GM19455 (cell line): ENCODE measurements around the gene PLXDC2.

Experiments used
- ATAC-seq: cut with Tn5 transposase; IDR thresholded peaks from one replicate; pipeline ENCODE4 v1.9.1; 2021; ENCODE audit not compliant: unreplicated experiment

Gene PLXDC2

DNA sequence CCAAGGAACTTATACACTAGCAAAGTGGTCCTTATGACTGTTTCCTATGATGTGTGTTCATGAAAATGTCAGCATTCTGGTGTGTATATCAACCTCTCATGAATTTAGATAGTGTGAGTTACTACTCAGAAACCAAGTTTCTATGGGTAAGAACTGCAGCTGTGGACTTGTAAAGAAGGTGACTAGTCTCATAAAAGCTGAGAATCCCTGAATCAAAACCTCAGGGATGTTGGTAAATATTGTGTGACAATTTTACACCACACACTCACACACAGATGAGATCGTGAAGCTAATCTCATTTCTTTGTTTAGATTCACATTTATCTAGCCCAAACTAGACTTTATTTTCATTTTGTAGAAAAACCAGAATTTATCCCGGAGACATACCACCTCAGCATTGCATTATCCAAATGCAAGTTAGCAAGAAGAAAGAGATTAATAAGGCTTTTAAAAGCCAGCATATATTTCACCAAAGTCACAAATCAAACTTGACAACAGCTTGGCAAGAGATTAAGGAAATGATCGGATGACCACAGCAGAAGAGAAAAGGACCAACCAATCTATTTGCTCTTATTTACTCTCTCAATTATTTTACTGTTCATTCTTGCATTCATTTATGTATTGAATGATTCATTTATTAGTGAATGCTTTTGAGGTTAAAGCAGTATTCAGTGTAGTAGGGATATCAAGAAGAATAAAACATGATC lies 92.9 kb downstream of the PLXDC2 start:
- no peak for ATAC-seq

DNA sequence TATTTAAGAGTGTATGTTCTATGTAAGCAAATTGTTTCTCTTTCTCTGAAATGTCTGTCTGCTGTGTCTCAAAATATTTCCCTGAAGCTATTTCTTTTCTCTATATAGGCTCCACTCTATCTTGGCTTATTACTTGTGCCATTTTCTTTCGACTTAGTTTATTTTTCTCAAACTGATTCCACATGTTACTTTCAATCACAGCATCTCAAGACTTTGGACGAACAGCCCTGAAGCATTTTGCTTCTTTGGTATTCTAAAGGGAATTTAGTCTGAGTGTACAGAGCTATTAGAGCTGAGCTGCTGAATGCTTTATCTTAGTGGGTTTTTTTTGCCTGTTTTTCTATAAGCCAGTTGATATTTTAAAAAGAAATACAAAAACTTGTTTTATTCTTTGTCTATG lies 95.7 kb downstream of the PLXDC2 start:
- no peak for ATAC-seq

DNA sequence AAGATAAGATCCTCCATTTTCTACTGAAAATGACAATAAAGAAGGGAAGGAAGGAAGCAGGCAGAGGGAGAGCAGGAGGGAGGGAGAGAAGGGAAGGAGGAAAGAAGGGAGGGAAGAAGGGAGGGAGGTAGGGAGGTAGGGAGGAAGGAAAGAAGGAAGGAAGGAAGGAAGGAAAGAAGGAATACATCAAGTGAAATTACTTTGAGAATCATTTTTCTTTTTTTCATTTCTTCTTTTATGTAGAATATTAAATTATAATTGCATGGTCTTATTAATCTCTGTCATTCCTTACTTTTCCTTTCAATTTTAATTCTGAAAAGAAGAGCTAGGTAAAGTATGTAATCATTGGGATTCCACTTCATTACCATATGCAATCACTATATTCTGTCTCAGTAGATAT lies 97.8 kb downstream of the PLXDC2 start:
- ATAC-seq = no peak

DNA sequence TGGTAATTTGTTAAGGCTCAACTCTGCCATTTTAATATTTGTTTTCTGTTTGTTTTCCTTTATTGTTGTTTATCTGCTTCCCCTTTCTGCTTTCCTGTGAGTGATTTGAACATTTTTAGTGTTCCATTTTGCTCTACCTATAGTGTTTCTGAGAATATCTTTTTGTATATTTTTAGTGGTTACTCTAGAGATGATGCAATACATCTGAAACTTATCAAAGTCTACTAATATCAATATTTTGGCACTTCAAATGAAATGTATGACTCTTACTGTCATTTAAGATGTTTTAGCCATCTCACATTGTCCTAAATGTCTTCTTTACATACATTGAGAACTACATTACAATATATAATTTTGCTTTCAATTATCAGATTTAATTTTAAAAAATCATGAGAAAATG lies 98.9 kb downstream of the PLXDC2 start:
- ATAC-seq = no peak

DNA sequence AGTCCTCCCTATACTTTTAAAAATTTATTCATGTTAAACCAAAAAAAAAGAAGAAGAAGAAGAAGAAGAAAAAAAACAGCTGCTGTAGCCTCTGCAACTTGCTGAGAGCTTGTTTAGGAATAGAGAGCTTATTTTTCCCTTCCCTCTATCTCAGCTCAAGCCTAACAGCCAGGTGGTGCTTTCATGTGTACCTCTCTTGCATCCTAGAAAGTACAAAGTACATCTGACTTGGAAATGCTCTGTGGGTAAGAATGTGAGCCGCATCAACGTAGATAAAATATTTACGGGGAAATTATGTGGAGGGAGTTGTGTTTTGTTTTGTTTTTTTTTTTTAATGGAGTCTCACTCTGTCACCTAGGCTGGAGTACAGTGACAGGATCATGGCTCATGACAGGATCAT lies 99.6 kb downstream of the PLXDC2 start:
- ATAC-seq = no peak

DNA sequence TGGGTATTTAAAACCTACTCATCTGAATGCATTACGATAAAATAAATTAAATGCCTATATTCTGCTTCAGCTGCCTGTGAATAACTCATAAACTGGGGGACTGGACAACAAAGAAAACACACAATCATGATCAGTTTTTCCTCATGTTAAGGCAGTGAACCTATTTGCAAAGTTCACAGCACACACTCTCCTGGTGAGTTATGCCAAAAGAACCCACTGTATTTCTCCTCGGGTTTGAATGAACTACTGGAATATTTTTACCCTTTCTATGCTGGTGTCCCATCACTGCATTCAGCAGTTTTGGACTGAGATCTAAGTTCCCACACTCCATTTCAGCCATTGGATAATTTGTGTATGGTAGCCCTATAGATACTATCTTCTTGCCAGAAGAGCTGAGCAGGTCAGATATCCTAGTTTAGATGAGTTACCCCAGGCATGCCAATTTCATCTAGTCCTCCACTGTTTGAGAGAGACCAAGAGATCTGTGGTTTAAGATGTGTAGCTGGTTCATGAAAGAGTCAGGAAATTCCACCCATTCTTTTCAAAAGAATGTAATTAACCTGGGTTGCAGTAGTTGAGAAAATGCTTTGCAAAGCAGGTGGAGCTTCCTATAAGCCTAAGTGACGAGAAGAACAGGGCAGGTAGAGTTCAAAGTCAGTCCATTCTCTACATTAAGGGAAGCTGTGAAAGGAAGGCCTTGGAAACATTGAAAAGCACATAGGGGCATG lies 101.7 kb downstream of the PLXDC2 start:
- ATAC-seq = no peak

DNA sequence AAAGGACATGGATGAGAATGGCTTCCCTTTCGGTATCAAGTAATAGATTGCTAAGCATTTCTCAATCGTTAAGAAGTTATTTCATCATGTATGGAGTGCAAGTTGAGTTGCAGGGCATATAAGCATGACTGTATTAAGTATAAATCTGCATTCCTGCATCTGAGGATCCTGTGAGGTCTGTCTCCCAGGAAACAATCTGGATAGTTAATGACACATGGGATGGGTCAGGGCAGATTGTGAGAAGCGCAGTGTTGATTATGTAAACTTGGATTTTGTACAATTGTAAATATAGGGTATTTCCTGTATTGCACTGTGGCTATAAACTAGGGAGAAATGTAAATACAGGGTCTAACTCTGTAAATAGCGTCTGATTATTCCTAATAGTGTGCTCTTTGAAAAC lies 102.6 kb downstream of the PLXDC2 start:
- no peak for ATAC-seq

DNA sequence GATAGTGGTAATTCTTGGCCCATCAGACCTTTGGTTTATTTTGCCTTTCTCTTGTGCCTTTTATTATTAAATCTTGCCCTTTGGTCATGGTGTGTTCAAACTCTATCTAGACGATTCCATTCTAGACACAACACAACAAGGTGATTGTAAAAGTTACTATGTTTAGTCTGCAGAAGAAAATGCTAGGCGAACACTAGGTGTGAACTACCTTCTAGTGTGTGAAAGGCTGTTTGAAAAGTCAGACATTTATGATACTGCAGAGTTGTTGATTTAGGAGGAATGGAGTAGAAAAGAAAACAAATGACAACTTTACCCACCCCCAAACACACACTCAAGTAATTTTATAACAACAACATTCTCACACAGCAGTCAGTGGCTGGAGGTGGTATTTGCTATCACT lies 103.4 kb downstream of the PLXDC2 start:
- ATAC-seq = no peak

DNA sequence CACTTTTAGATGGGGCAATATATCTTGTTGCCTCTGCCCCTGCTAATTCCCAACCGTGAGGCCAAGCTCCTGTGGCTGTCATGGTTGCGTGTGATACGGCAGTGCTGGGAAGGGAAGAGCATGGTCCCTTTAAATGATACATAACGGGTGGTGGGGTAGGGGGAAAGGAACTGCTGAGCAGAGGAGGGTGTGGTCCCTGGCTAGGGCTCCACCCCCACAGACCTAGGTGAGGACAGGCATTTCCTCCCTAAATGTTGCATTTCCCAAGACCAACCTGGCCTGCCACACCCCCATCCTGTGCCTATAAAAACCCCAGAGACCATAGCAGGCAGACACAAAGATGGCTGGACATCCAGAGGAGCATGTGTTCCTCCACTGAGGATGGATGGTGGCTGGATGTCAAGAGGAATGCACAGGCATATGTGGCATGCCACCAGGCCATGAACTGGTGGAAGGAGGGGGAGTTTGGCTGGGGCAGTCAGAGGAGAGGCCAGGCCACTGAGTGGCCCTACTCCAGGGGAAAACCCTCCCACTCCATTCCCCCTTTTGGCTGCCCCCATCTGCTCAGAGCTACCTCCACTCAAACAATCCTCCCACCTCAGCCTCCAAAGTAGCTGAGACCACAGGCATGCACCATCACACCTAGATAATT lies 104.0 kb downstream of the PLXDC2 start:
- ATAC-seq = no peak

DNA sequence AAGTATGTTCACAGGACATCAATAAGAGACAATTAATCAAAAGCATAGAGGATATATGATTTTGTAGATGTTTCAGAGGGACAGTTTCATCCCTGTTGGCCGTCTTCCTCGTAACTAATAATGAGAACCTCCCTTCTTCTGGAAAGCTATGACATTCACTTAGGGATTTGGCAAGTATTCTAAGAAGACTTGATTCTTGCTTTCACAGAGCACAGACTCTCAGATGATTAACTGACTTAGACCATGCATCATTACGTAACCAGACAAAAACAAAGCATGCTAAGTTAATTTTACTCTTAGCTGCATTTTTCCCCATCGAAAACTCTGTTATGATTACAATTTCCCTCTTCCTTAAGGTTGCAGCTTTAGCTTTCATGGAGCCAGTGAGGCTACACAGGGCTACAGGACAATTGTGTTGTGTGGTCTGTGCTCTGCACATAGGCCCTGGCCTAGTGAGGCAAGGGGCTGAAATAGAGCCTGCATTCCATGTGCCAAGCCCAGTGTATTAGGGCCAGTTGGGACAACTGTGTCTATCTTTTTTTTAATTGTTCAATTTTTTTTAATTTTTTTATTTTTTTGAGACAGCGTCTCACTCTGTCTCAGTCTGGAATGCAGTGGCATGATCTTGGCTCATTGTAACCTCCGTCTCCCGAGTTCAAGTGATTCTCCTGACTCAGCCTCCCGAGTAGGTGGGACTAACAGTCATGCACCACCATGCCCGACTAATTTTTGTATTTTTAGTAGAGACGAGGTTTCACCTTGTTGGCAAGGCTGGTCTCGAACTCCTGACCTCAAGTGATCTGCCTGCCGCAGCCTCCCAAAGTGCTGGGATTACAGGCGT lies 105.3 kb downstream of the PLXDC2 start:
- no peak for ATAC-seq

DNA sequence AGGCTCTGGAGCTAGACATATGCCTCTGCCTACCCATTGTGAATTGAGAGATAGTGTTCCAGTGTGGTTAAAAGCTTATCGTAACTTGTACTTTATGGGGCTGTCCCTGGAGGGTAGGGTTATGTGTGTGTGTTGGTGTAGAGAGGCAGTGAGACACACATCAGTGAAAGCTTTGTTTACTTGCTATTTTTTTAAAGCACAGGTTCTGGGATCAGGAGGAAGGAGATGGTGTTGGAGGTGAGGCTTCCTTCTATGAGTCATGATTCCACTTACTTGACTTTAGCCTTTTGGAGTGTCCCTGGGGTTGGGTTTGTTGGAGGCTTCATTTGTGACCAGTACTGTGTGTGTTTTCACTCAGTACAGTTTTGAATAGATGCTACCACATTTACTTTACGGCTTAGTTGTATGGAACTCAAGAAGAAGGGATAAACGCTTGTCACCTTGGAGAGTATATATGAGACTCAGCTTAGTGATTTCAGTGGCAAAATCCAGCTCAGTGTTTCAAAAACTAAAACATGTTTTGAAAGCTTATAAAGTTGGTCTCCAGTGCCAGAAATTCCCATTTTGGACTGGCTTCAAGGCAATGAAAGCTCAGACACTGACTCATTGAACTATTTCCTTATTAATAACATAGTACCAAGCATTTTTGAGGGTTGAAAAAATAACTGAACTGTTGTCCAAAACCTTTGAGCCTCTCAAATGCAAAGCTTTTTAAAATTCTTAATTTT lies 106.2 kb downstream of the PLXDC2 start:
- ATAC-seq = no peak

DNA sequence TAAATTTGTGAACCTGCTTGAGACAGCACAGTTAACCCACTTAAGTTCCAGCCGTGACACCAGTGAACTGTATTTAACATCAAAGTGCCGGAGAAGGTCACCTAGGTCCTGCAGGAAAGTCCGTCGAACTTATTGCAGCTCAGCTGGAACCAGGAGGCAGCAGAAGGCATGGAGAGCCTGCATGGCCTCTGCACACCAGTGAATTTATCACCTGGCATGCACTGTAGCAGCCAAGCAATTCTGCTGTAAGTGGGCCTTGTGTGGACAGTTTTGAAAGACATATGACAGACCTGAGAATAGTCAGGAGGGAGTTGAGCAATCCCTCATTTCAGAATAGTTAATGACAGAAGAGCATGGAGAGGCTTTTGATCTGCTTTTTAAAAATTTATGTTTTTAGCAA lies 108.8 kb downstream of the PLXDC2 start:
- no peak for ATAC-seq

DNA sequence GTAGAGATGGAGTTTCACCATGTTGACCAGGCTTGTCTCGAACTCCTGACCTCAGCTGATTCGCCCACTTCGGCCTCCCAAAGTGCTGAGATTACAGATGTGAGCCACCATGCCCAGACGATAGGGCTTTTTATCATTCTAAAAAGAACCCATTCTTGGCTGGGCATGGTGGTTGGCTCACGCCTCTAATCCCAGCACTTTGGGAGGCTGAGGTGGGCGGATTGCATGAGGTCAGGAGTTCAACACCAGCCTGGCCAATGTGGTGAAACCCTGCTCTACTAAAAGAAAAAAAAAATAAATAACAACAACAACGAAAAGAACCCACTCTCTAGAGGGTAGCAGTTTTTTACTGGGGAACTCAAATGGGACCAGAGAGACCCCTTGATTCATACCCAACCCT lies 112.7 kb downstream of the PLXDC2 start:
- ATAC-seq = no peak

DNA sequence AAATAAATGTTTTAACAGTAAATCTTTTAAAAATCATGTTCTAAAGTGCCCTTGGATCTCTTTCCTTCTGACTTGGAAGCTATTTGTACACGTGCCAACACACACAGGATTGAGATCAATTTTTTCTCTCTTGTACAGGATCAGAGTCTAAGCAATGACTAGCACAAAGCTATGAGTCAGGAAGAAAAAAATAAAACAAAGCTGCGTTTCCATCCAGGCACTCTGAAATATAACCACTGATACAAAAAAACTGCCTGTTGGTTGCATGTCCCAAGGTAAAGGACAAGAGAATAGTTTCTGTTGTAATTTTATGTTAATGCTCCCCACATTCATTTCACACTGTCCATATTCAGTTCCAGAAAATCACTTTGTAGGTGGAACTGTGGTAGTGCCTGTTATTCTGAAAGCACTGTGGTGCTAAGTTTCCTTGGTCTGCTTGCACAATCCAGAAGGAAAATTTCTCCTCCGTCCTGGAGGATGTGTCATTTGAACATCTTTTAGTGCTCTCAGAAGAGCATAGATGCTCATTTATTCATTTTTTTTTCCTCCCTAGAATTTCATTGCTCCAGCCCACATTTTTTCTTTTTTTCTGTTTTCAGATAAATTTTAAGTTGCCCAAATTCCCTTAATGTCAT lies 113.4 kb downstream of the PLXDC2 start:
- no peak for ATAC-seq

DNA sequence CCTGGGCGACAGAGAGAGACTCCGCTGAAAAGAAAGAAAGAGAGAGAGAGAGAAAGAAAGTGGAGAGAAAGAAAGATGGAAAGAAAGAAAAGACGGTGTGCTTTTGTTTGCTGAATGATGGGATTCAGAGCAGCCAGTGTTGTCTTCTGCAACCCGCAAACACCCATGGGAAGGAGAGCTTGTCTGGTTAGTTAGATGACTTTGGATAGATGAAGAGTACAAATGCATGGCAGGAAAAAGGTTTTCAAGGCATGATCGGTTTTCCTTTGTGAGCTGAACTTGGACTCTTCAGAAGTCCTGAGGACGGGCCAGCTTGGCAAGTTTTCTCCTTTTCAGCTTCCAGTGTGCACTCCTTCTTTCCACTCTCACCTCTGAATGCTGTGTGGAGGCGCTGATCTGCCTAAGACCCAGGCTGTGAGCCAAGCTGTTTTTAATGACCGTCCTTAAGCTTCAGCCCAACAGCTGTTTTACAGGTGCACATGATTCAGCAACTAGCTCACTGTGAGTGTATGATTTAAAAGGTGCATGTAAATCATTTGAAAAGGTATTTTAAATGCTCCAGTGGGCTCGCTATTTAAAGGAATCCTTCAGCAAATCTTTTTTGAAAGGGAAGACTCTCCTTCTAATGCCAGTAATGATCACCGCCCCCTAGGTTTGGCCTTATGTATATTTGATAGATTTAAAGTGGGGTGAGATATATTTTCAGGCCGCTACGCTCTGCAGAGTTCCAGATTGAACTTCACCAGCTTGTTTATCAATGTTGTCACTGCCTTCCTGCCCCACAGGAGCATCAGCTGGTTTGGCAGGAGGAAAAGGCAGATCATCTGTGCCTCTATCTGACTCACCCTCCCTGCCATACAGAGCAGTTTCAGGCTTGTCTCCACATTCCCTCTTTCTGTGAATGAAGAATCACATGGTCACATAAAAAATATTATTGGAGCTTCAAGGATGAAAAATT lies 115.0 kb downstream of the PLXDC2 start:
- no peak for ATAC-seq

DNA sequence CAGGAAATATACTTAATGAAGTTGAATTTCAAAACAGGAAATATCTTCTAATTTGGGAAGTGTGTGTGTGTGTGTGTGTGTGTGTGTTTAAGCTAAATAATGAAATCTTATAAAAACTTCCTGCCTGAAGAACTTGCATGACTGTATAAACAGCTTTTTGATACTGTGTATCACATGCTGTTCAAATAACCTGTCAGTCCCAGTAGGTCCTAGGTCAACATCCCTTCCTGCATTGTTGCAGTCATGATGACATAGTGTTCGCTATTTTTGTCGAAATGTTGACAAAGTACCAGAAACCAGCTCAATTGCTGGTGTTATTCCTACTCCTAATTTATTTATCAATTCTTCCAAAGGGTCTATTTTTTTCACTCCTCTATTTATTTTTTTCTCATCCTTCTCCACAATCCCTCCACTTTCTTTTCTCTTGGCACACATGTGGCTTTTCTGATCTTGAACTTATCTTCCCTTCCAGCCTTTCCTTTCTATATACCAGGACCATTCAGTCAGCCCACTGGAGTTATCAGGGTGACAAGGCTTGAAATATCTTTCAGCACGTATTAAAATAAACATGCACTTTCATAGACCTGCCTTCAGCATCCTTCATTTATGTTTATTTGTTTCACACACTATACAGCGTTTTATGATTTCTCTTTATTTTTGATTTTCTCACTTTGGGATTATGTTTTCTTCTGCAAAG lies 115.8 kb downstream of the PLXDC2 start:
- ATAC-seq = no peak

DNA sequence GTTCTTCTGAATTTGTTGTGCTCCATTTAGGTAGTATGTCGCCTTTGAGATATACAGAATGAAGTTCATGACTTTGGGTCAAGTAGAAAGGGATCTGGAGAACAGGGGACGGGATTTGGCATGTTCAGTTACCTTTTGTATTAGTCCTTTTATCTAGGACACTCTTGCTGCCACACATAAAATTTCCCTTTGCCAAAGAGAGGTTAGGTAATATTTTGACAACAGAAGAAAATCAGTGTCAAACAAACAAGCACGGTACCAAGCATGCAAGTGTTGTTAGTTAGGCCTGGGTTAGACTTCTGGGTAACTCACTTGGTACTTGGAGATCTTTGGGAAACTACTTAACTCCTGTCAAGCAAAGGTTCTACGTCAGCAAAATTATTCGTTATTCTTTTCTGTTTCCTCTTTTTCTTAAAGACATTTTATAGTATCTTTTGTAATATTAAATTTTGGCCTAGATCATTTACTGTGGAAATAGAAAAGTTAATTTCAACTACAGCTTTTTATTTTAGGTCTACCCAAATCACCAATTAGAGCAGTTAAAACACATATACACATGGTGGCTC lies 116.7 kb downstream of the PLXDC2 start:
- no peak for ATAC-seq

DNA sequence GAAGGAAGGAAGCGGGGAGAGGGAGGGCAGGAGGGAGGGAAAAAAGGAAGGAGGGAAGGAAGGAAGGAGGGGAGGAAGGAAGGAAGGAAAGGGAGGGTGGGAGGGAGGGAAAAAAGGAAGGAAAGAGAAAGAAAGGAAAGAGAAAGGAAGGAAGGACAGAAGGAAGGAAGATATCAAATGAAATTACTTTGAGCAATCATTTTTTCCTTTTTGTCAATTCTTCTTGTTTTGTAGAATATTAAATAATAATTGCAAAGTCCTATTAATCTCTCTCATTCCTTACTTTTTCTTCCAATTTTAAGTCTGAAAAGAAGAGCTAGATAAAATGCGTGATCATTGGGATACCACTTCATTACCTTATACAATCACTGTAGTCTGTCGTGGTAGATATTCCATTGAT lies 117.5 kb downstream of the PLXDC2 start:
- ATAC-seq = no peak
